ENCODE measurements around the gene ABCA6. TPM values are rescaled to one million over a fixed set of nuclear protein-coding genes. Genes with fewer than 3 reads are reported as not detected.
"Not testable (repeated sequence)": the region's sequence is repeated elsewhere in the genome, so short reads cannot be mapped to it uniquely, and the experiment has no call there.

Gene ABCA6
- total RNA-seq = under 1 TPM; 0.19 to 0.35 TPM

GRCh38 chr17:69141431-69142174 is at the start of gene ABCA6:
TSS of gene ABCA6 (minus strand) at chr17:69141895. CDS start at chr17:69140703, 1,192 bp downstream.
- POLR2A ChIA-PET = interaction anchor here (0.5 kb wide), 1 partner anchor 25 kb away, joined by 3 read pairs; no protein-coding TSS in a partner anchor
- H3K9me3 Mint-ChIP-seq = no peaks in the 10 kb centered on the region

GRCh38 chr17:69188796-69189195 is 47.1 kb upstream of the ABCA6 start:
- Mint-ChIP-seq H3K36me3 (ENCODE audit: low read depth) (no peaks in the 10 kb centered on the region), H3K9me3 (no peaks in the 10 kb centered on the region), H3K4me1 (no peaks in the 10 kb centered on the region), H3K27me3 (no peaks in the 10 kb centered on the region), H3K27ac (no peak overlapping the region), H3K4me3 (no peak overlapping the region)
- CTCF ChIA-PET = interaction anchor here (0.6 kb wide), 1 partner anchor 235 kb away, joined by 3 read pairs; no protein-coding TSS in a partner anchor
- POLR2A ChIA-PET = no interaction called here
- no peak for DNase-seq

More at GRCh38 chr17:69141431-69142174, at the start of gene ABCA6:
- no peak within 1 kb of the TSS for H3K4me3 Mint-ChIP-seq
- H3K27ac Mint-ChIP-seq = no peak within 1 kb of the TSS
- CTCF ChIA-PET = no interaction called here
- H3K36me3 Mint-ChIP-seq (ENCODE audit: low read depth) = no peaks in the 10 kb centered on the region
- no peak for DNase-seq
- peaks cover 8% of the 10 kb centered on the region for H3K27me3 Mint-ChIP-seq
- no peaks in the 10 kb centered on the region for H3K4me1 Mint-ChIP-seq

GRCh38 chr17:69188064-69188463 is 46.4 kb upstream of the ABCA6 start:
- H3K27me3 Mint-ChIP-seq = no peaks in the 10 kb centered on the region
- no peak for DNase-seq
- no peaks in the 10 kb centered on the region for H3K4me1 Mint-ChIP-seq
- H3K4me3 Mint-ChIP-seq = no peak overlapping the region
- ChIA-PET POLR2A (no interaction called here), CTCF (no interaction called here)
- no peak overlapping the region for H3K27ac Mint-ChIP-seq
- H3K36me3 Mint-ChIP-seq (ENCODE audit: low read depth) = no peaks in the 10 kb centered on the region
- H3K9me3 Mint-ChIP-seq = no peaks in the 10 kb centered on the region

- CTCF ChIA-PET = no interaction called here
- POLR2A ChIA-PET = no interaction called here
- no peak overlapping the region for H3K4me3 Mint-ChIP-seq
- H3K36me3 Mint-ChIP-seq (ENCODE audit: low read depth) = no peaks in the 10 kb centered on the region
- no peaks in the 10 kb centered on the region for H3K9me3 Mint-ChIP-seq
- H3K4me1 Mint-ChIP-seq = no peaks in the 10 kb centered on the region
- H3K27me3 Mint-ChIP-seq = no peaks in the 10 kb centered on the region
- no peak overlapping the region for H3K27ac Mint-ChIP-seq
- no peak for DNase-seq
These were observed 45.6 kb upstream of the ABCA6 start for GRCh38 chr17:69187294-69187693.

GRCh38 chr17:69179227-69179952 is 37.7 kb upstream of the ABCA6 start:
- Mint-ChIP-seq H3K4me3 (no peak overlapping the region), H3K9me3 (no peaks in the 10 kb centered on the region), H3K27me3 (no peaks in the 10 kb centered on the region), H3K36me3 (ENCODE audit: low read depth) (no peaks in the 10 kb centered on the region), H3K4me1 (no peaks in the 10 kb centered on the region), H3K27ac (no peak overlapping the region)
- ChIA-PET POLR2A (no interaction called here), CTCF (no interaction called here)
- no peak for DNase-seq

GRCh38 chr17:69176457-69176795 is 34.7 kb upstream of the ABCA6 start:
- DNase-seq = no peak
- H3K36me3 Mint-ChIP-seq (ENCODE audit: low read depth) = no peaks in the 10 kb centered on the region
- no peaks in the 10 kb centered on the region for H3K27me3 Mint-ChIP-seq
- POLR2A ChIA-PET = no interaction called here
- CTCF ChIA-PET = no interaction called here
- no peaks in the 10 kb centered on the region for H3K4me1 Mint-ChIP-seq
- no peak overlapping the region for H3K4me3 Mint-ChIP-seq
- H3K27ac Mint-ChIP-seq = no peak overlapping the region
- no peaks in the 10 kb centered on the region for H3K9me3 Mint-ChIP-seq

- H3K36me3 Mint-ChIP-seq (ENCODE audit: low read depth) = no peaks in the 10 kb centered on the region
- no peak for DNase-seq
- no peaks in the 10 kb centered on the region for H3K4me1 Mint-ChIP-seq
- CTCF ChIA-PET = no interaction called here
- no peak overlapping the region for H3K4me3 Mint-ChIP-seq
- no peak overlapping the region for H3K27ac Mint-ChIP-seq
- POLR2A ChIA-PET = no interaction called here
- H3K27me3 Mint-ChIP-seq = no peaks in the 10 kb centered on the region
- no peaks in the 10 kb centered on the region for H3K9me3 Mint-ChIP-seq
These were observed 34.1 kb upstream of the ABCA6 start for GRCh38 chr17:69175625-69176456.

- Mint-ChIP-seq H3K4me1 (no peaks in the 10 kb centered on the region), H3K27me3 (no peaks in the 10 kb centered on the region), H3K9me3 (no peaks in the 10 kb centered on the region), H3K27ac (no peak overlapping the region), H3K4me3 (no peak overlapping the region), H3K36me3 (ENCODE audit: low read depth) (no peaks in the 10 kb centered on the region)
- ChIA-PET CTCF (no interaction called here), POLR2A (no interaction called here)
- DNase-seq = no peak
These were observed 33.5 kb upstream of the ABCA6 start for GRCh38 chr17:69175262-69175624.

- Mint-ChIP-seq H3K27ac (no peak overlapping the region), H3K27me3 (no peaks in the 10 kb centered on the region), H3K4me3 (no peak overlapping the region), H3K9me3 (no peaks in the 10 kb centered on the region), H3K4me1 (no peaks in the 10 kb centered on the region), H3K36me3 (ENCODE audit: low read depth) (no peaks in the 10 kb centered on the region)
- no peak for DNase-seq
- ChIA-PET CTCF (no interaction called here), POLR2A (no interaction called here)
These were observed 31.4 kb upstream of the ABCA6 start for GRCh38 chr17:69173118-69173517.

GRCh38 chr17:69170377-69170776 is 28.7 kb upstream of the ABCA6 start:
- H3K4me1 Mint-ChIP-seq = no peaks in the 10 kb centered on the region
- no peaks in the 10 kb centered on the region for H3K27me3 Mint-ChIP-seq
- no peaks in the 10 kb centered on the region for H3K36me3 Mint-ChIP-seq (ENCODE audit: low read depth)
- DNase-seq = no peak
- no peak overlapping the region for H3K27ac Mint-ChIP-seq
- no peak overlapping the region for H3K4me3 Mint-ChIP-seq
- no peaks in the 10 kb centered on the region for H3K9me3 Mint-ChIP-seq
- CTCF ChIA-PET = no interaction called here
- POLR2A ChIA-PET = no interaction called here

- DNase-seq; H3K4me3 Mint-ChIP-seq; H3K36me3 Mint-ChIP-seq (ENCODE audit: low read depth); H3K4me1 Mint-ChIP-seq; POLR2A ChIA-PET; H3K27me3 Mint-ChIP-seq; H3K9me3 Mint-ChIP-seq; CTCF ChIA-PET; H3K27ac Mint-ChIP-seq: not testable (repeated sequence)
These were observed 26.9 kb upstream of the ABCA6 start for GRCh38 chr17:69168642-69169041.

- POLR2A ChIA-PET = no interaction called here
- H3K4me1 Mint-ChIP-seq = no peaks in the 10 kb centered on the region
- H3K9me3 Mint-ChIP-seq = no peaks in the 10 kb centered on the region
These were observed 25.3 kb upstream of the ABCA6 start for GRCh38 chr17:69166957-69167356.

GRCh38 chr17:69164206-69164605 is 22.5 kb upstream of the ABCA6 start:
- POLR2A ChIA-PET = no interaction called here
- H3K27me3 Mint-ChIP-seq = no peaks in the 10 kb centered on the region
- no peak overlapping the region for H3K27ac Mint-ChIP-seq
- CTCF ChIA-PET = no interaction called here
- no peaks in the 10 kb centered on the region for H3K4me1 Mint-ChIP-seq
- H3K36me3 Mint-ChIP-seq (ENCODE audit: low read depth) = no peaks in the 10 kb centered on the region
- no peak for DNase-seq
- no peaks in the 10 kb centered on the region for H3K9me3 Mint-ChIP-seq
- H3K4me3 Mint-ChIP-seq = no peak overlapping the region

More at GRCh38 chr17:69166957-69167356, 25.3 kb upstream of the ABCA6 start:
- no peak overlapping the region for H3K27ac Mint-ChIP-seq
- CTCF ChIA-PET = no interaction called here
- H3K27me3 Mint-ChIP-seq = no peaks in the 10 kb centered on the region
- H3K36me3 Mint-ChIP-seq (ENCODE audit: low read depth) = no peaks in the 10 kb centered on the region
- H3K4me3 Mint-ChIP-seq = no peak overlapping the region
- no peak for DNase-seq

Data from activated CD4-positive, alpha-beta T cell treated with anti-CD3 and anti-CD28 coated beads, Interleukin-2, amount 10 ng/mL, durations not matched to agents 7 days and 5 days (primary cell).